GM21825 (cell line): Measurements from ENCODE around the gene THPO.

Experiments
- ATAC-seq: cut with Tn5 transposase; IDR thresholded peaks from one replicate; pipeline ENCODE4 v1.9.1; 2021; ENCODE audit warnings: mild to moderate bottlenecking, moderate library complexity; ENCODE audit not compliant: unreplicated experiment

Gene THPO

DNA sequence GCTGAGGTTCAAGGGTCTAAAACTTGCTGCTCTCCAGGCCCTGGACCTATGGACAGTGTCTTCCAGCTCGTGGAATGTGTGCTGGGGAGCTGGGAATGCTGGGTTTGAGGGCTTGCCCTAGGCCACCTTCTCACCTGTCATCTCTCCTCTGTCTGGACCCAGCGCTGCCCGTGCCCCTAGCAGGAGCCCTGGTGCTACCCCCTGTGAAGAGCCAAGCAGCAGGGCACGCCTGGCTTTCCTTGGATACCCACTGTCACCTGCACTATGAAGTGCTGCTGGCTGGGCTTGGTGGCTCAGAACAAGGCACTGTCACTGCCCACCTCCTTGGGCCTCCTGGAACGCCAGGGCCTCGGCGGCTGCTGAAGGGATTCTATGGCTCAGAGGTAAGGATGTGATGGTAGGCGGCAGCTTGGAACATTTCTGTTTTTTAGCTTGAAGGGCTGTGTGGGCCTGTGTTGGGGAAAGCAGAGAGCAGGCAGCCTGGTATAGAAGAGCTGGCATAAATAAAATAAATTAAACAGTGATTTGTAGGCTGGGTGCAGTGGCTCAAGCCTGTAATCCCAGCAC is 6.9 kb upstream of the THPO start:
- no peak for ATAC-seq

DNA sequence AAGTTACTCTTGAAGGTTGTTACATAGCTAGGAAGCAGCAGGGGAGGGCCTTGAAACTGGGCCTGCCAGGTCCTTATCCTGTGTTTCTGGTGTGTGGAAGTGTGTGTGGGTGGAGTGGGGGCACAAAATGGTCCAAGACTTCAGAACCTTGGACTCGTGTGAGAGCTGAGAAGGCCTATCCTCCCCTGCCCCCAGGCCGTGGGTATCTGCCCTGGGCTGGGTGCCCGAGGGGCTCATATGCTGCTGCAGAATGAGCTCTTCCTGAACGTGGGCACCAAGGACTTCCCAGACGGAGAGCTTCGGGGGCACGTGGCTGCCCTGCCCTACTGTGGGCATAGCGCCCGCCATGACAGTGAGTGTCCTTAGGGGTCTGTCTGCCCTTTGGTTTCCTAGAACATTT is 6.3 kb upstream of the THPO start:
- no peak for ATAC-seq

DNA sequence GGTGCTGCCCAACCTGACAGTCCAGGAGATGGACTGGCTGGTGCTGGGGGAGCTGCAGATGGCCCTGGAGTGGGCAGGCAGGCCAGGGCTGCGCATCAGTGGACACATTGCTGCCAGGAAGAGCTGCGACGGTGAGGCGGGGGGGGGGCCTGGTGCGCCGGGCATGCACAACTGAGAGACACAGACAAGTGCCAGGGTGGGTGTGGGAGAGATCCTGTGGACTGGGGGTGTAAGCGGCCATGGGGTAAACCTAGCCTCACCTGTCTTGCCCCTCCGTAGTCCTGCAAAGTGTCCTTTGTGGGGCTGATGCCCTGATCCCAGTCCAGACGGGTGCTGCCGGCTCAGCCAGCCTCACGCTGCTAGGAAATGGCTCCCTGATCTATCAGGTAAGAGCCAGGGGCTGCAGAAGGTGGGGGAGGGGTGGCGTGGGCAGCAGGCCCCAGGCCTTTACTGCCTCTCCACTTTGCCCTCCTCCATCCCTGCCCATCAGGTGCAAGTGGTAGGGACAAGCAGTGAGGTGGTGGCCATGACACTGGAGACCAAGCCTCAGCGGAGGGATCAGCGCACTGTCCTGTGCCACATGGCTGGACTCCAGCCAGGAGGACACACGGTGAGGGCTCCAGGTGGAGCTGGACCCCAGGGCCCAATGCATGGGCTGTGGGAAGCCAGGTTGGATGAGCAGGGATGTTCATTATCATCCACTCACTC is 5.2 kb upstream of the THPO start:
- no peak for ATAC-seq

DNA sequence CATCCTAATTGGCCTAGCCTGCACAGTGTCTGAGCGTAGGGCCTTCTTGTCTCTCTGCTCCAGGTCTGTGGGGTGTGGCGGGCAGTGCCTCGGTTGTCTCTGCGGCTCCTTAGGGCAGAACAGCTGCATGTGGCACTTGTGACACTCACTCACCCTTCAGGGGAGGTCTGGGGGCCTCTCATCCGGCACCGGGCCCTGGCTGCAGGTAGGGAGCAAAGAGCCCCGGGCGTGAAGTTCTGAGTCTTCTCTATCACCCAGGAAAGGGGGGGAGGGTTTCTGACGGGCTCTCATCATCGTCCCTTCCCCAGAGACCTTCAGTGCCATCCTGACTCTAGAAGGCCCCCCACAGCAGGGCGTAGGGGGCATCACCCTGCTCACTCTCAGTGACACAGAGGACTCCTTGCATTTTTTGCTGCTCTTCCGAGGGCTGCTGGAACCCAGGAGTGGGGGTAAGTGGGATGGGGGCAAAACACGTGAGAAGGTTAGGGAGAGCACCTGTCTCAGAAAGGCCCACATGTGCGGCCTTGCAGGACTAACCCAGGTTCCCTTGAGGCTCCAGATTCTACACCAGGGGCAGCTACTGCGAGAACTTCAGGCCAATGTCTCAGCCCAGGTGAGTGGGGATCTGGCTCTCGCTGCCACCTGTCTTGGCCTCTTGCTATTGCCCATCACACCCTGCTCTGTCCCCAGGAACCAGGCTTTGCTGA is 4.5 kb upstream of the THPO start:
- no peak for ATAC-seq

DNA sequence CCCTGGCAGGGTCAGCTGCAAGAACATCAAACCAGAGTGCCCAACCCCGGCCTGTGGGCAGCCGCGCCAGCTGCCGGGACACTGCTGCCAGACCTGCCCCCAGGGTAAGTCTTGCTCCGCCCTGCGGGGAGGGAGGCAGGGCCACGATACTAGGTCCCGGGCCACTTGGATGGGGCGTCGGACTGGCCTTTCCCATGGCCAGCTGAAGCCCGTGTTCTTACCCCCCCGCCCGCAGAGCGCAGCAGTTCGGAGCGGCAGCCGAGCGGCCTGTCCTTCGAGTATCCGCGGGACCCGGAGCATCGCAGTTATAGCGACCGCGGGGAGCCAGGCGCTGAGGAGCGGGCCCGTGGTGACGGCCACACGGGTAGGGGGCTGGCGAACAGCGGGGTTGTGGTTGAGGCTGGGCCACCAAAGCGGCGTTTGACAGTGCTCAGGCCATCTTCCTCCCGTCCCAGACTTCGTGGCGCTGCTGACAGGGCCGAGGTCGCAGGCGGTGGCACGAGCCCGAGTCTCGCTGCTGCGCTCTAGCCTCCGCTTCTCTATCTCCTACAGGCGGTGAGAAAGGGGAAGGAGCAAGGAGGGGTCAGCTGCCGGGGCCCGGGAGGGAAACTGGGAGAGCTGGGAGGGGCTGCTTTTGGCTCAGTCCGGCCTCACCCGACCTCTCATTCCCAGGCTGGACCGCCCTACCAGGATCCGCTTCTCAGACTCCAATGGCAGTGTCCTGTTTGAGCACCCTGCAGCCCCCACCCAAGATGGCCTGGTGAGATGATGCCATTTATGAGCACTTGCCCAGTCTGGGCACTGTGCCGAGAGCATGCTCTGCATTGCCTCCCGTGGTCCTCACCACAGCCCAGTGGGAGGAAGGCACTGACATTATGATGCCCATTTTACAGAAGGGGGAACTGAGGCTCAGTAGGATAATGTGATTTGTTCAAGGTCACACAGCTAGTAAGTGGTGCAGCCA is 3.5 kb upstream of the THPO start:
- ATAC-seq, result no peak

DNA sequence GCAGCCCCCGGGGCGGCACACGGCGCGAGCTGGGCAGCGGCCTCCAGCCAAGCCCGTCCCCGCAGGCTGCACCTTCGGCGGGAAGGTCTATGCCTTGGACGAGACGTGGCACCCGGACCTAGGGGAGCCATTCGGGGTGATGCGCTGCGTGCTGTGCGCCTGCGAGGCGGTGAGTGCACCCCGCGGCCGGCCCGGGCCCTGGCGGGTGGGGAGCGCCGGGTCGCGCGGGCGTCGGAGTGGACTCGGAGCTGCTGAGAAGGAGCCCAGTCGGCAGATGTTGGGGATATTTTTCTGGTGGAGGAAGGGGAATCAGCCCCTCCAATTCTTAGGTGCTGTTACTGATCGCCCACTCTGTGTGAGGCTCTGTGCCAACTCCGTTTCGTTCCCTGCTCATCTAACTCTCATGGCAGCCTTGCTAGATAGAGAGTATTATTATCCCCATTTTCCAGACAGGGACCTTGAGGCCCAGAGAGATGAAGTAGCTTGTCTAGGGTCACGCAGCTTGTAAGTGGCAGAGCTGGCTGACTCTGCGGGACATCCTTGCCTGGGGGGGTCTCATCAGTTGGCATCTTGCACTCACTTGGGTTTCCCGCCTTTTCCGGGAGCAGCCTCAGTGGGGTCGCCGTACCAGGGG is 2.7 kb upstream of the THPO start:
- ATAC-seq, result no peak

DNA sequence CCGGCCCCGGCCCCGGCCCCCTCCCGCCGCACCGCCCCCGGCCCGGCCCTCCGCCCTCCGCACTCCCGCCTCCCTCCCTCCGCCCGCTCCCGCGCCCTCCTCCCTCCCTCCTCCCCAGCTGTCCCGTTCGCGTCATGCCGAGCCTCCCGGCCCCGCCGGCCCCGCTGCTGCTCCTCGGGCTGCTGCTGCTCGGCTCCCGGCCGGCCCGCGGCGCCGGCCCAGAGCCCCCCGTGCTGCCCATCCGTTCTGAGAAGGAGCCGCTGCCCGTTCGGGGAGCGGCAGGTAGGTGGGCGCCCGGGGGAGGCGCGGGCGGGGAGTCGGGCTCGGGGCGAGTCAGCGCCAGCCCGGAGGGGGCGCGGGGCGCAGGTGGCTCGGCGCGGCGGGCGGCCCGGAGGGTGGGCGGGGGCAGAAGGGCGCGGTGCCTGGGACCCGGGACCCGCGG is 2.2 kb upstream of the THPO start:
- ATAC-seq, result no peak

DNA sequence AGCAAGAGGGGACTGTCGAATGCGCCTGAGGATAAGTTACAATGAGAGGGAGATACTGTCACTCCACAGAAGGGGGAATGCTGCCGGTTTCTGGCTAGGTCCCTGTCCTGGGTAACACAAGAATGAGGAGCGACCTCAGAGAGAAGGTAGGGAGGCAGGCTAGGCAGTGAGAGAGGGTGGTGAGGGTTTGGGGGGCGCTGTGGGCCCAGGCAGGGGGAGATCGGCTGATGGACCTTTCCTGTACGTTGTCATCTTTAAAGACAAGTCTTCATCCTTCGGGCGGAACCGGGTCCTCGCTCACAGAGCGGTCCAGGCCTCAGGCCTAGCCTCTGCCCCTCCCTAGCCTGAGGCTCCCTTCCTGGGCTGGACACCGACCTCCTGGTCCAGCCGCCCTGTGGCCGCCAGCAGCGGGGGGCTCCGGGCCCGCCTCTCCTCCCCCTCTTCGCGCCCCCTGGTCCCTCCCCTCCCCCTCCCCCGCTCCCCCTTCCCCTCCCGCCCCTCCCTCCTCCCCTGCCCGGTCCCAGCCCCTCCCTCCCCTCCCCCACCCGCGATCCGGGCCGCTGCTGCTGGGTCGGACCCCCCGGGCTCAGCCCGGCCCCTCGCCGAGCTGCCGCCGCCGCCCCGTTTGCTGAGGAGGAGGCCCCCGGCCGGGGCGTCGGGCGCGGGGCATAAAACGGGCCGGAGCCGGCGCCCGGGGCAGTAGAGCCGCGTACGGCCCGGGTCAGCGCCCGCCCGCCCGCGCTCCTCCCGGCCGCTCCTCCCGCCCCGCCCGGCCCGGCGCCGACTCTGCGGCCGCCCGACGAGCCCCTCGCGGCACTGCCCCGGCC is 1.6 kb upstream of the THPO start, which contains the start of gene CHRD:
Gene CHRD, plus strand, starts transcription at position 697 of the 827 bp plus-strand sequence. CDS start 265 bp downstream, outside the sequence.
- ATAC-seq, result no peak

DNA sequence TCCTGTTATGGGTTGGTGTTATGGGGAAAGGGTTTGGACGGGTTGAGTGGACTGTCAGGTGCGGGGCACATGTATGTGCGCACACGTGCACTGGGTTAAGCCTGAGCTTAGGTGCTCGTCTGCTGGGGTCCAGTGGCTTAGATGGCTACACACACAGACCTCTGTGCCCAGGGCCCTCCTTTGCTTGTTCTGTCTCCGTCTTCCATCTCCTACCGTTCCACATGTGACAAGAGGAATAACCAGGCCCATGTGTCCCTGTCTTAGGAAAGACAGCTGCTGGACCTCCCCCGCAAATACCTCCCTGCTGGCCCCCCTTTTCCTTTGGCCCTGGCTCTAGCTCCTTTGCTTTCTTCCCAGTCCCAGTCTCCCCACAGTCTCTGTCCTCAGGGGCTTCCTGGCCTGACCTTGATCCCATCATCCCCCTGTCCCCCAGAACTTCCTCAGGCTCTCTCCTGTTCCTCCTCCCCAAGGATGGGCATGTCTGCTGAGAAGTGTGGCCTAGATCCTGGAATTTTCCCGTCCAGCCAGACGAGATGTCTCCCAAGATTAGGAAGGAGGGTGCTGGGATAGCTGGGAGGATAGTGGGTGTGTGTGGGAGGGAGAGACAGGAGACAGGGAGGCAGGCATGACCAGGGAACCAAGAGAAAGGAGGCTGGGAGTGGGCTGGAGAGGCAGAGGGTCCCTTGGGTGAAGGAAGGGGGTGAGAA is 797 bp upstream of the THPO start:
- ATAC-seq, result no peak

DNA sequence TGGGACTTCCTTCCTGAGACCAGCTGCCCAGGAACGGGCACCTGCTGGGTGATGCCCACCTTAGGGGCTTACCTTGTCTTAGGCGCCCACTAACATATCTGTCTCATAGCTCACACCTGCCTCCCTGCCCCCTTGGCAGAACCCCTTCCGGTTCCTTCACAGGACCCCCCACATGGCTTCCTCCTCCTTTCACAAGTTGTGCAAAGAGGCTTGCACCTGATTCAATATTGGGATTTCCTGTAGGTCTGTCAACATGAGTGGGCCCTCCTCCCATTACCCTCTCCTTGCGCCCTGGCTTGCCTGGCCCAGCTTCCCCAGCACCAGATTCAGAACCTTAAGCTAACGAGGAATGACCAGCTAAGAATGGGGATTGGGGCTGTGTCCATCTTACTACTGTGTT is 633 bp downstream of the THPO start:
- ATAC-seq, result no peak

DNA sequence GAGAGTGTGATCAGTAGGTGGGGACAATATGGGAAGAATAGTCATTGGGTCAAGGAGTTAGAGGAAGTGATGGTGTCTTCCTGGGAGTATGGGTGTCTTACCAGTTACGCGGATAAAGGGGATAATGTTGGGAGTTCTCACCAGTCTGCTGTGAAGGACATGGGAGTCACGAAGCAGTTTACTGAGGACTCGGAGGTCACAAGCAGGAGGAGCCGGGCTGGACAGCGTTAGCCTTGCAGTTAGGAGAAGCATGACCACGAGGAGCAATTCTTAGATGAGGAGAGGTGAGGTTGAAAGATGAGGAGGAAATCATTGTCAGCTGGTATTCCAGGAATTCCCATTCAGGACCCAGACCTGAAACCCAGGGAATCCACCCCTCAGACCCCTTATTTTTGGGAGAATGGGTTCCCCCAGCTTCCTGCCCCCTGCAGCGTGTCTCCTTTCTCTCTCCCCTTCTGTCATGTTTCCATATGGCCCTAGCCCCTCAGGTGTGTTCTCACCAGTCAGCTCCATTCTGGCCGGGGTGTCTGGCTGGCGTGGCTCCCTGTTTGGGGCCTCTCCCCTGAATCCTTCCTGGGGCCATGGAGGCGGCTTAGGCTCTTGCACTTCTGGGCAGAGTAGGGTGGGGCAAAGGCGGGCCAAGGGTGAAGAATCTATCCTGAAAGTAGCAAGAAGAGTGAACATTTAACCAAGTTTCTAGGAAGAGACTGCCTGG is 2.1 kb downstream of the THPO start:
- no peak for ATAC-seq

DNA sequence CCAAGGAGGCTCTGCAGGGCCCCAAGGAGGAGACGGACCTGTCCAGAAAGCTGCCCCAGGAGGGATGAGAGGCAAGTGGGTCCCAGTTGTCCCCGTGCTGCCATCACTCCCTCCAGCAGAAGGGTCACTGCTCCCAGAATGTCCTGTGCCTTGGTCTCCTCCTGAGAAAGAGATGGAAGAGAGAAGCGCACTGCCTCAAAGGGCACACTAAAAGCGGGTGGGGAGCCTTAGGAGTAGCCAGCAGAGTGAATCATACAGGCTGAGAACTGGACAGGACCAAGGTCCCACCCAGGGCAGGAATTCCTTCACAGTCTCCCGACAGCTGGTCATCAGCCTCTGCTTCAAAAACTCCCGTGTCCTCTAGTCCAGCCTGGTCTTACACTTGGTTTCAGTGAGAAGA is 4.6 kb downstream of the THPO start:
- ATAC-seq, result no peak

DNA sequence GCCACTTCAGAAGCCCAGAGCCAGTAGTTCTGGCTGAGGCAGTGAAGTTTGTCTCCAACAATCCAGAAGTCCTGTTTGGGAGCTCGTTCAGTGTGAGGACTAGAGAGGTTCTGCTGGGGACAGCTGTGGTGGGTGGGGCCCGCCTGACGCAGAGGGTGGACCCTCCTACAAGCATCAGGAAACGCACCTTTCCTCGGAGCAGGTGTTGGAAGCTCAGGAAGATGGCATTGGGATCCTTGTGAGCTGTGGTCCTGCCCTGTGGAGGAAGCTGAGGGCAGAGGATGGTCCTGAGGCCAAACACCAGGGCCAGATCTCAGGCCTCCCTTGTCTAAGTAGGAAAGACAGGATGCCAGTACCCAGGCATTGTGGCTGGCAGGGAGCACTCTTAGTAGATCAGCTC is 5.1 kb downstream of the THPO start:
- ATAC-seq, result no peak

DNA sequence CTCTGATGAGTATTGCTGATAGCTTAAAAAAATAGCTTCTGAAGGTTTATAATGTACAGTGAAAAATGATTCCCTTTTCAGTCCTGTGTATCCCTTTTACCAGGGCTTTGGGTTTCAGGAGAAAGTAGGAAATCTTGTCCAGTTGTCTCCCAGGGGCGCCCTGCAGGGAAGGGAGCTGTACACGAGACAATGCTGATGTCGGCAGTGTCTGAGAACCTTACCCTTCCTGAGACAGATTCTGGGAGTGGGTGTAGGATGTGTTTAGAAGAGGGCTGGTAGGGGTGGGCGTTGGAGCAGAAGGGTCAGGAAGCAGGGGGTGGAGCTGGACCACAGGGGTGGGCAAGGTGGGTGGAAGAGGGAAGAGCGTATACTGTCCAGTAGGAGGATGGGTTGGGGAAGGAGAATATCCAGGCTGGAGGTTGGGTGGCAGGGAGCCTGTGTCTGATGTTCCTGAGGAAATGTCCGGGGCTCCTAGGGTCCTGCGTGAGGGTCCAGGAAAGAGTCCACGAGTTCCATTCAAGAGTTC is 5.6 kb downstream of the THPO start:
- ATAC-seq, result no peak

DNA sequence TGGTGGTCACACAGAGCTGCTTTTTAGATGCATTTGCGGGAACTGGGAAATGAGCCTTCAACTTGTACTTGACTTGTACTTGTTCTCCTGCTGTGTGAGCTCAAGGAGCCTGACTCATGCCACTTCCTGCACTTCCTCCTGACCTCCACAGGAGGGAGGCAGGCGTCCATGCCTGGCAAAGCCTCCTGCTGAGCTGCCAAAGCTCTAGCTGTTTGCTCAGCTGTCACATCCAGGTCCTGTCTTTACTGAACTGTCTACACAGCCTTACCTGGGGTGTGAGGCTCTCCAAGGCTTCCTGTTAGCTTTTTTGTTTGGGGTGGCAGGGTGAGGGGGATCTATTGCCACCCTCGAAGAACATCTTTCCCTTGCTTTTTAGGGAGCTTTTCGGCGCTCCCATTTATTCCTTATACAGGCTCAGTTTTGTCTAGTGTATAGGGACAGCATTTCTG is 6.4 kb downstream of the THPO start:
- ATAC-seq, result peak; percentile 81

DNA sequence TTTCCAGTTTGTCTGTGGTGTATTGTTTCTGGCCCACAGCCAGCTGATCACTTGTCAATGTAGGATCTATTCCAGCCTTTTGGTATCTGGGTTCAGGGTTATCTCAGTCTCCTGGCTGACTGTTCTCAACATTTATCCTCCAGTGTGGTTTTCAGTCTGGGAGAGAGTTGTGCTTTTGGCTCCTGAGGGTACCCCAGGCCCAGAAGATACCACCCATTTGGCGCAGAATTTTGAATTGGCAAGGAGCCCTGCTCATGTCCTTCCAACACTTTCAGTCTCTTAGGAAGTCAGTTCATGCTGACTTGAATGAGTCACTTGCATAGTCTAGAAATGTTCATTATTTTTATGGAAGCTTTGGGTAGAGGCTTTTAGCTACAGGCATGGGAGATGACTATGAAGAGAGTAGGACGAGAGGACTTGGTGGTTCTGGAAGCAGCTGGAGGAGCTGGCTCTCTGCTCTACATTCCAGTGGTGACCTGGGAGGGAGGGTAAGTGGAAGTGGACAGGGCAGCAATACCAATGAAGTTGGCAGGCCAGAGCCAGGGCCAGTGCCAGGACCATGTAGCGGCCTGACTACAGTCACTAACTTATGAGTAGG is 9.3 kb downstream of the THPO start:
- no peak for ATAC-seq

DNA sequence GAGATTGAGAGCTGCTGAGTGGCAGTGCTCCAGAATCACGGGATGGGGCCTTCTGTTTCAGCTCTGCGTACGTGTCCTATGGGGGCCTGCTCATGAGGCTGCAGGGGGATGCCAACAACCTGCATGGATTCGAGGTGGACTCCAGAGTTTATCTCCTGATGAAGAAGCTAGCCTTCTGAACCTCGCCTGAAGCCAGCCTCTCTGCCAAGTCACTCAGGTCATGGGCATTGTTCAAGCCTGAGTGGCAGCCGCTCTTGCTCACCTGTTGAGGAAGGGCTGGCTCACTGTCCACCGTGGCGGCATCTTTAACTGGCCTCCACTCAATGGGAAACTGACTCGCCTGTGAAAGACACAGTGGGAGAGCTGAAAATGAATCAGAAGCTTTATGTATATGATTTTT is 9.9 kb downstream of the THPO start:
- ATAC-seq, result no peak
